Stimulated activated CD4-positive, alpha-beta T cell treated with anti-CD3 and anti-CD28 coated beads, Interleukin-15, amount 100 ng/mL, for 48 hours (primary cell): ENCODE data around the gene CEP83.
A peak's percentile ranks its signal among the peaks of the same experiment; 100 is the strongest.
"Not testable (repeated sequence)": the region's sequence is repeated elsewhere in the genome, so short reads cannot be mapped to it uniquely, and the experiment has no call there.

Experiments used
- DNase-seq, 2 donors: peaks; one replicate each; pipeline ENCODE4 v3.0.0-alpha.2; 2020; ENCODE audit warnings: low read depth in 2 of 2

CEP83 gene

DNA sequence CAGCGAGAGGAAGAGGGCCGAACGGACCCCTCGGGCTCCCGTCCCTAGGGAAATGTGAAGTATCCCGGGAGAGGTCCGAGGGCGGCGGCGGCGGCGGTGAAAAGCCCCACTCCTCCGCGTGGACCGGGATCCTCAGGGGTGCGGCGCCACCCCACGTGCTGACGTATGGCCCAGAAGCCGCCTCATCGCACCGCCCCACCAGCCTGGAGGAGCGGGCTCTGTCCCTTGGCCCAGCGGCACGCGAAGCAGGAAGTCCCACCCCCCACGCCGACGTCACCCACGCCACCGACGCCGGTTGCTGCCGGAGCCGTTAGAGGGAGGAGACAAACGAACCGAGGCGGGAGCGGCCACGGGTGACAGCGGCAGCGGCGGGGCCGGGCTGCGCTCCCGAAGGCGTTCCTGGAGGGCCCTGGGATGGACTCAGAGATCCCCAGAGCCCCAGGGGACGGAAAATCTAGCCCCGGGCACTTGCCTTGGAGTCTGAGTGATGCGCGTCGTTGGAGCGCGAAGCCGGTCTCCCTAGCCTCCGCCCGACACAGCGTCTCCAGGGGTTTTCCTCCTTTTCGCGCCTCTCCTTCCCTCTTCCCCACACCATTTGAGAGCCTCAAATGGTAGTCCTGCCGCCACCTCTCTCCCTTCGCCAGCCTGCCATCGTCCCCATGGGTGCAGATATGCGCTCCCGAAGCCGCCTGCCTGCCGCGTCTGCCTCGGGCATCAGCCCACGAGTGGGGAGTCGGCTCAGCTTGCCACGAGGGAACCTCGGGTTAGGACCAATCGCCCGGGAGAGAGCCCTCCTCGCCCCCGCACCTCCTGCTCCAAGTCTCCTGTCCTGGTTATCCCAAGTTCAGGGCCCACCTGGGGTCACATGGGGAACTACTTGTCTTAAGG, at the start of gene CEP83:
TSS of gene CEP83 (minus strand) at position 140 of the 888 bp plus-strand sequence. CDS start 47,377 bp downstream, outside the sequence.
- peak; percentile 91 to 96 for DNase-seq

DNA sequence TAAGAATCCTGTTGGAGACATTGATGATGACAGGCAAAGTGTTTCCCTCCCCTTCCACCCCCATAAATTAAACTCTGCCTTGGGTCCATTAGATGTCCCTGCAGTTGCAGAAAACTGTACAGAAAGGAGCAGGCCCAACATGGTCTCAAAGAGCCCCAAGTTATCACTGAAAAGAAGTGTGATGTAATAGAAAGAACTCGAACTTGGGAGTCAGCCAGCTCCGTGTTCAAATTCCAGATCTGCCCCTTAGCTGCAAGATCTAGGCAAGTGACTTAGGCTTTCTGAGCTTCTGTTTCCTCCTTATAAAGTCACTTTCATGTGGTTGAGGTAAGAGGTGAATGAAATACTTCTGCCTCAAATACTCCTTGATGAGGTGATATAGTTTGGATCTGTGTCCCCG, 49.6 kb upstream of the CEP83 start:
- no peak for DNase-seq

DNA sequence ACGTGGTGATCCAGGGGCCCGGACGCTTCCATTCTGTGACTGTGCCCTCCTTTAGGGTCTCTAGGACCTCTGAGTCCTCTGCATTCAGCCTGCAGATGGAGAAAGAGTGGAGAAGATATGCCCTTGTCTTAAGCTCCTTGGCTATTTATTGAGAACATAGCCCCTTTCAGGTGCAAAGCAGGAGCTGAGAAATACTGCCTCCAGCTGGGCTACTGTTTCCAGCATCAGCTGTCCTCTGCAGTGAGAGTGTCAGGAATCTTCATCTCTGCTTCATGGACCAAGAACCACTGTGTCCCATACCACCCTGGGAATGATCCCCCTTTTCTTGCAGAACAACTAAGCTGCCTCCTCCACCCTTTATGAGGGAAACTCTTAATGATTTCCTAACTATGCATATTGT, 47.8 kb upstream of the CEP83 start:
- no peak for DNase-seq

GRCh38 chr12:94504386-94504785, 44.7 kb upstream of the CEP83 start:
- no peak for DNase-seq

DNA sequence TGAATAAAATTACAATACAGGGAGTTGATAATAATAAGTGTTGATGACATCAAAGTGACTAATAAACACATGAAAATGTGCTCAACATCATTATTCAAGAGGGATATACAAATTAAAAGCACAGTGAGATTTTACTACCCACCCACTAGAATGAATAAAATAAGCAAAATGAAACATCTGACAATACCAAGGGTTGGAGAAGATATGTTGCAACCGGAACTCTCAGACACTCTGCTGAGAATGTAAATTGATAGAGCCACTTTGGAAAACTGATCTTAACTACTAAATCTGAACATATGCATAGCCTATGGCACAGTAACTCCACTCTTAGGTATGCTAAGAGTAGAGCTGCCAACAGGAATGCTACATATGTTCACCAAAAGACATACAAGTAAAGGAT, 44.0 kb upstream of the CEP83 start:
- no peak for DNase-seq

DNA sequence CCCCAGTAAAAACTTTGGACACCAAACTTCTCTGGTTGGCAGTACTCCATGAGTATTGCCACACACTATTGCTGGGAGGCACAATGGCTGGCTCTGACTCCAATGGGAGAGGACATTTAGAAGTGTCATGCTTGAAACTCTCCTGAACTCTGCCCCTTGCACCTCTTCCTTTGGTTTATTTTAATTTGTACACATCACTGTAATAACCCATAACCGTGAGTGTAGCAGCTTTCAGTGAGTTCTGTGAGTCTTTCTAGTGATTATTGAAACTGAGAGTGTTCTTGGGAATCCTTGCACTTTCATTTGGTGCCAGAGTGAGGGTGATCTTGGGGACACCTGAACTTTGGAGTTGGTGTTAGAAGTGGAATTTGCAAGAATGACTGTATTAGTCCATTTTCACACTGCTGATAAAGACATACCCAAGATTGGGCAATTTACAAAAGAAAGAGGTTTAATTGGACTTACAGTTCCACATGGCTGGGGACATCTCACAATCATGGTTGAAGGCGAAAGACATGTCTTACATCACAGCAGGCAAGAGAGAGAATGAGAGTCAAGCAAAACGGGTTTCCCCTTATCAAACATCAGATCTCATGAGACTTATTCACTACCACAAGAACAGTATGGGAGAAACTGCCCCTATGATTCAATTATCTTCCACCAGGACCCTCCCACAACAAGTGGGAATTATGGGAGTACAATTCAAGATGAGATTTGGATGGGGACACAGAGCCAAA, 41.3 kb upstream of the CEP83 start:
- no peak for DNase-seq

DNA sequence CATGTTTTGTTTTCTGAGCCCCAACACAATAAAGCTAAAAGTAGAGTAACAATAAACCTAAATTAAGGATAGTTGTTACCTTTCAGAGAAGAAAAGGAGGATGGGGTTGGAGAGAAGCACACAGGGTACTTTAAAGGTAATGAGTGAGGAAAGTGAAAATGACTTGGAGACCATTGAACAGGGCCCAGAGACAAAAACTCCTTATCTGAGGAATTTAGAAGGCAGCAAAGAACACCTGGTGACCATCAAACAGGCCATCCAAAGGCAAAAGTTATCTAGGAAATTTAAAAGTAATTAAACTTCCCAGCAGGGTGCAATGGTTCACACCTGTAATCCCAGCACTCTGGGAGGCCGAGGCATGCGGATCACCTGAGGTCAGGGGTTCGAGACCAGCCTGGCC, 39.0 kb upstream of the CEP83 start:
- DNase-seq: no peak

DNA sequence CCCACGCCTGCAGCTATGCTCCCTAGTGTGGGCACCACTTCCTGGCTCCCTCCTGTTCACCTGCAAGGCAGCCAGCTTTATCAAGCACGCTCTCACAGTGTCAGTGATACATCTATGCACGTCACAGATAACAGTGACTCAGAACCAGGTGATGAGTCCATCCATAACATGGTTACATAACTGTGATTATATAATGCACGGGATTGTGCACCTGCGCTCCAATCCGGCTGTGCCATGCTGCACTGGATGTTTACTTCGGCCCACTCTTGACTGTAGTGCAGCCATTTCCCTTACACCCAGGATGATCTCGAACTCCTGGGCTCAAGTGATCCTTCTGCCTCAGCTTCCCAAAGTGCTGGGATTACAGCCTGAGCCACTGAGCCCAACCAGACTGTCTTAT, 38.4 kb upstream of the CEP83 start:
- DNase-seq: no peak

DNA sequence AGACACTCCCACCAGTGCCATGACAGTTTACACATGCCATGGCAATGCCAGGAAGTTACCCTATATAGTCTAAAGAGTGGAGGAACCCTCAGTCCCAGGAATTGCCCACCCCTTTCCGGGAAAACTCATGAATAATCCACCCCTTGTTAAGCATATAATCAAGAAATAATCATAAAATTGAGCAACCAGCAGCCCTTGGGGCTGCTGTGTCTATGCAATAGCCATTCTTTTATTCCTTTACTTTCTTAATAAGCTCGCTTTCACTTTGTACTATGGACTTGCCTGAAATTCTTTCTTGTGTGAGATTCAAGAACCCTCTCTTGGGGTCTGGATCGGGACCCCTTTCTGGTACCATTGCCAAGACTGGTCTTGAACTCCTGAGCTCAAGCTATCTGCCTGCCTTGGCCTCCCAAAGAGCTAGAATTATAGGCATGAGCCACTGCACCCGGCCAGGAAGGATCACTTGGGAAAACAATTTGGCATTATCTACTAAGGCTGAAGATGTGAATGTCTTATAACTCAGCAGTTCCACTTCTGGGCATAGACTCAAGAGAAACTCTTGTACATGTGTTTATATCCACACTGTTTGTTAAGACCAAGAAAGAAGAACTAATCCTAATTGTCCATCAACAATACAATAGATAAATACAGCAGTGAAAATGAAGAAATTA, 35.9 kb upstream of the CEP83 start:
- DNase-seq: no peak

GRCh38 chr12:94491489-94491888, 31.8 kb upstream of the CEP83 start:
- no peak for DNase-seq

DNA sequence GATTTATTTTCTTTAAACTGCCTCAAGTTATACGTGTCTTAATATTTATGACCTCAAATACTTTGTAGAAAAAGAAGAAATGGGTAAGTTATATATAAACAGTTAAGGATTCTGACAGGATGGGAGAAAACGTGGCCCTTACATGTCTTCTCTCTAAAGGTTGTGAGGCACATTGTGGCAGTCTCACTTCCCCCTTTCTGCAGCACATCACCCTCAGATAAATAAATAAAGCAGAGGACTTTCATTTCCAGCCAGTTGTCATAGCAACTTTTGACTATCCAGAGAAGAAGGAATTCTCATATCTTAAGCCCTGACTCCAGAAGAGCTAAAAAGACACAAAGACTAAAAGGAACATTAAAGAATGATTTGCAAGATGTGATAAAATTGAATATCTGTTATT, 28.8 kb upstream of the CEP83 start:
- DNase-seq: no peak

DNA sequence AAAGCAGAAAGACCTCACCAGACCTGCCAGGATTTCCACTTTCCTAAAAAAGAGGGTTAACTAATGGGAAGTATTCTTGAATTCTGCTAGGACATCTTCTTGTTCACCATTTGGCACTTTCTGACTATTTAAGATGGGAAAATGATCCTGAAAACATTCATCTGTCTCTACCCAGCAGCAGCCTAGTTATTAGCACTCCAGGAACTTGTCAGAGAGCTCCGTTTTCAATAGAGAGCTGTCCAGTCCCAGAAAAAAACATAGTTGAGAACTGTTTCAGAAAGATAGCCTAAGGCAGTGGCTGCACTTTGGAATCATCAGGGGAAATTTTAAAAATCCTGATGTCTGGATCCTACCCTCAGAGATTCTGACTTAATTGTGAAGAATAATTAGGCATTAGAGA, 22.1 kb upstream of the CEP83 start:
- no peak for DNase-seq

- no peak for DNase-seq
Measured at GRCh38 chr12:94469522-94469921, 9.9 kb upstream of the CEP83 start.

GRCh38 chr12:94460616-94460959, 921 bp upstream of the CEP83 start:
- DNase-seq: no peak

- DNase-seq: no peak
Measured at GRCh38 chr12:94458877-94459727, 565 bp downstream of the CEP83 start.

DNA sequence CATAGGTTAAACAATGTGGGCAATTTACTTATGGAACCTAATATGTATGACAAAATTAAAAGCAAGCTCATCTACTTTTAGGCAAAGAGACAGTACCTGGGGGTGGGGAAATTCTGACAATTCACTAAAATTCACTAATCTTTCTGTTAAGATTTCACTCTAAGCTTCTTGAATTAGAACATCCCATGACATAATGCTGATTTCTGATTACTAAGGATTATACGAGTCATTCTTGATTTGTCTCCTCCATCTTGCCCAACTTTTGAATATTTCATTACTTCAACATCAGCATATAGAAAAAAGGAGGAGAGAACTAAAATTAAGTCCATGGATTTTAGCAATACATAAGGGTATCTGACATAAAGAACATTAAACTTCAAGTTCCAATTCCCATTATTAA, 2.4 kb downstream of the CEP83 start:
- DNase-seq: no peak

GRCh38 chr12:94454318-94454717, 5.3 kb downstream of the CEP83 start:
- not testable (repeated sequence) for DNase-seq

GRCh38 chr12:94445662-94446061, 14.0 kb downstream of the CEP83 start:
- no peak for DNase-seq

DNA sequence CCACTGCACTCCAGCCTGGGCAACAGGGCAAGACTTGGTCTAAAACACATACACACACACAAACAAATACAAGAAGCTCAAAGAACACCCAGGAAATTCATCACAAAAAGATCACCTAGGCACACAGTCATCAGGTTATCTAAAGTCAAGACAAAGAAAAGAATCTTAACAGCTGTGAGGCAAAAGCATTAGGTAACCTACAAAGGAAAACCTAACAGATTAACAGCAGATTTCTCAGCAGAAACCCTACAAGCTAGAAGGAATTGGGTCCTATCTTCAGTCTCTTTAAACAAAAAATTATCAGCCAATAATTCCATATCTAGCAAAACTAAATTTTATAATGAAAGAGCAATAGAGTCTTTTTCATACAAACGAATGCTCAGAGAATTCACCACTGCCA, 22.4 kb downstream of the CEP83 start:
- DNase-seq: no peak

DNA sequence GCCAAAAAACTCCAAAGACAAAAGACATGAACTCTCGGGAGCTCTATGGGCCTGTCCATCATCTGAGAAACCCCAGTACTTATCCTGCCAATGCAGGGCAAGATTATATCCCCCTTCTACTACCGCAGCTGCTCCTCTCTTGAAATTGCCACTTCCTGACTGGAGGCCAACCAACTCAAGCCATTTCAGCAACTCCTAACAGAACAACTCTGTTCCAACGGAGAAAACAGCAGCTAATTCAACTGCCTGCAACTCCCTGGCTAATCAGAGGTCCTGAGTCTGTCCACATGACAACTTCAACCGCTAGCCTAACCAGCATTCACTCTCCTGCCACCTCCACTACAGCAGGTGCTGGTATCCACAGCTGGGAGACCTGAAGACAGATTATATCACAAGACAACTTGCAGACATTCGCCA, 24.1 kb downstream of the CEP83 start:
- no peak for DNase-seq

GRCh38 chr12:94434171-94434570, 25.5 kb downstream of the CEP83 start:
- no peak for DNase-seq

GRCh38 chr12:94433744-94434143, 25.9 kb downstream of the CEP83 start:
- no peak for DNase-seq
